ENCODE measurements around the gene BAIAP2L1. TPM values are rescaled to one million over a fixed set of nuclear protein-coding genes. Genes with fewer than 3 reads are reported as not detected.

BAIAP2L1 gene
- total and polyA plus RNA-seq, 2 of the 8 experiments (the other 6 are each of a cell fraction or from before 2014, with no cell fraction given), result 19.2 to 42.9 TPM

DNA sequence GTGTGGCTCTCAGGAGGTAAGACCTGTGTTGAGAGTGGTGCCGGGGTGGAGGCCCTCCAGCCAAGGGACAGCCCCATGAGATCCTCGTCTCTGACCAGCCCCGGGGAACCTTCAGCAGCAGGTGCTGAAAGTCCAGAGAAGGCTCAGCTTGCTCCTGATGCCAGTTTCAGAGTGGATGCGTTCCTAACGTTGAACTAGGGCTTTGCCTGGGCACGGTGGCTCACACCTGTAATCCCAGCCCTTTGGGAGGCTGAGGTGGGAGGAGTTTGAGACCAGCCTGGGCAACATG is 45.7 kb downstream of the BAIAP2L1 start:
- Histone ChIP-seq H3K9me3 (ENCODE audit: insufficient read depth in 2 of 2, low read depth in 1 of 2, low read length in 1 of 2) (no peaks in the 10 kb centered on the region), H3K4me1 (replicated peaks in 1 of 4; ENCODE audit: control insufficient read depth in 3 of 4, insufficient read depth in 4 of 4, low read length in 3 of 4) (peaks cover 1 to 8% (median 4%) of the 10 kb centered on the region in 4 experiments; a peak in 6 of 7 replicates), H2BK120ac (replicated peaks; ENCODE audit: low read depth, low read length) (no peak overlapping the region), H2BK5ac (ENCODE audit: low read depth, low read length) (0 out of 2 replicates have a peak overlapping the region, but pooled peaks have one; percentile 66), H3K9ac (replicated peaks in 1 of 4; ENCODE audit: extremely low read depth in 1 of 4, low read depth in 3 of 4, low read length in 3 of 4) (no peak overlapping the region), H4K8ac (ENCODE audit: extremely low read depth, insufficient read depth, low read length) (no peak overlapping the region), H2AFZ (ENCODE audit: low read length) (no peak overlapping the region), H3K4me2 (ENCODE audit: insufficient read depth in 1 of 2, low read depth in 2 of 2, low read length in 2 of 2) (no peak overlapping the region), H4K91ac (replicated peaks; ENCODE audit: insufficient read length, low read length) (no peak overlapping the region), H2AK5ac (ENCODE audit: low read depth, low read length) (0 out of 2 replicates have a peak overlapping the region, but pooled peaks have one; percentile 65), H4K5ac (ENCODE audit: insufficient read length, low read depth, low read length) (no peak overlapping the region), H3K79me1 (ENCODE audit: low read depth, low read length) (no peaks in the 10 kb centered on the region), H3K14ac (ENCODE audit: insufficient read length) (no peak overlapping the region), H3K4me3 (ENCODE audit: extremely low read depth in 1 of 4, insufficient read depth in 2 of 4, low read depth in 3 of 4, low read length in 4 of 4) (no peak overlapping the region), H3K79me2 (ENCODE audit: control insufficient read depth in 1 of 2, insufficient read depth in 2 of 2, low read length in 2 of 2) (no peaks in the 10 kb centered on the region; a peak in 1 of 4 replicates), H2BK12ac (ENCODE audit: low read depth, low read length) (0 out of 2 replicates have a peak overlapping the region, but pooled peaks have one; percentile 39), H3K23me2 (ENCODE audit: low read depth, low read length) (no peaks in the 10 kb centered on the region), H2BK20ac (ENCODE audit: low read length) (0 out of 2 replicates have a peak overlapping the region, but pooled peaks have one; percentile 34), H3K27ac (ENCODE audit: low read depth, low read length) (no peak overlapping the region), H3K18ac (ENCODE audit: extremely low read depth, low read length) (peak overlapping the region; percentile 24; the same call in 1 of the 2 replicates), H3K36me3 (ENCODE audit: control insufficient read depth in 2 of 4, insufficient read depth in 4 of 4, low read length in 3 of 4) (peaks cover 0 to 17% (median 5%) of the 10 kb centered on the region in 4 experiments; a peak in 4 of 8 replicates), H4K20me1 (replicated peaks in 1 of 2; ENCODE audit: control insufficient read depth in 1 of 2, insufficient read depth in 2 of 2, low read length in 2 of 2) (peaks cover 2 to 3% of the 10 kb centered on the region in 2 experiments), H2BK15ac (ENCODE audit: low read length) (no peak overlapping the region), H3K27me3 (replicated peaks in 1 of 4; ENCODE audit: control insufficient read depth in 3 of 4, extremely low read depth in 1 of 4, insufficient read depth in 3 of 4, low read length in 3 of 4) (no peaks in the 10 kb centered on the region), H3K56ac (replicated peaks; ENCODE audit: insufficient read length, low read depth, low read length) (no peak overlapping the region), H3K4ac (replicated peaks; ENCODE audit: insufficient read length, low read depth, low read length) (no peak overlapping the region), H3K23ac (ENCODE audit: insufficient read length) (no peak overlapping the region)
- FAIRE-seq, result no peak
- POLR2A ChIA-PET (ENCODE audit: partially characterized antibody), result no interaction called here
- no peak for TF ChIP-seq ZNF274 (IDR thresholded peaks at IDR 0.05; ENCODE audit: borderline replicate concordance, extremely low read depth, low read length)
- no peak for TF ChIP-seq BCL11A (IDR thresholded peaks at IDR 0.05; ENCODE audit: low read depth in 2 of 2, low read length in 2 of 2)
- no peak for TF ChIP-seq TBP (IDR thresholded peaks at IDR 0.05; ENCODE audit: low read depth, low read length)
- no peak for TF ChIP-seq EP300 (IDR thresholded peaks at IDR 0.05; ENCODE audit: borderline replicate concordance in 1 of 2, low read depth in 2 of 2, low read length in 2 of 2)
- TF ChIP-seq GTF2F1 (IDR thresholded peaks at IDR 0.05; ENCODE audit: borderline replicate concordance, low read depth, low read length), result no peak
- CTCF ChIA-PET (ENCODE audit: partially characterized antibody), result interaction anchor here (0.7 to 1.8 kb wide), 2 partner anchors 13 to 14 kb away, joined by 3 to 4 read pairs; no protein-coding TSS in a partner anchor
- DNase-seq (ENCODE audit: low read depth in 1 of 2, low spot score in 2 of 2), result no peak
- 77% methylated on average over 6 of the region's 6 CpGs; no CpG with 5 or more reads in 1 of the 2 experiments for WGBS, 2 experiments (ENCODE audit: extremely low coverage in 1 of 2, insufficient coverage in 1 of 2, insufficient read length in 1 of 2, insufficient replicate concordance in 2 of 2, low coverage in 1 of 2, low lambda C conversion rate in 2 of 2, missing lambda C conversion rate in 1 of 2)
